Cardiac muscle cell (in vitro differentiated cells and primary cell): Measurements from ENCODE around the gene AGR3. TPM values are rescaled to one million over a fixed set of nuclear protein-coding genes. Genes with fewer than 3 reads are reported as not detected.

ENCODE experiments used
- DNase-seq, 2 donors: peaks; one replicate each; pipeline versions ENCODE4 v3.0.0 to v3.0.0-alpha.2; 2010 to 2017; ENCODE audit warnings: low read depth in 1 of 2, low spot score in 1 of 2
- H3K27ac ChIP-seq: fragments of 200-600 bp; sonication (generic); 2 replicates; pipeline ENCODE4 v1.5.1; 2016
- H3K27me3 ChIP-seq: fragments of 200-600 bp; sonication (generic); 2 replicates; pipeline ENCODE4 v1.6.0; 2016; ENCODE audit warnings: control low read depth
- H3K36me3 ChIP-seq: fragments of 200-600 bp; sonication (generic); 2 replicates; pipeline ENCODE4 v1.5.1; 2016; ENCODE audit warnings: control low read depth
- H3K4me1 ChIP-seq: fragments of 200-600 bp; sonication (generic); 2 replicates; pipeline ENCODE4 v1.8.1; 2017; ENCODE audit warnings: low read depth, mild to moderate bottlenecking, mixed run types
- H3K4me3 ChIP-seq: fragments of 200-600 bp; sonication (generic); 2 replicates; pipeline ENCODE4 v1.5.1; 2016; ENCODE audit warnings: mild to moderate bottlenecking
- H3K9me3 ChIP-seq: fragments of 200-600 bp; sonication (generic); 2 replicates; pipeline ENCODE4 v1.5.1; 2017; ENCODE audit warnings: low read depth, mild to moderate bottlenecking, control low read depth
- polyA plus RNA-seq: library from polyadenylated mRNA; unstranded; fragments of >200 nt; fragmentation: Nextera tagmentation; extraction: Ambion mirVana; gene quantifications from 2 replicates; pipeline ENCODE4 v1.2.1, GENCODE V29; 2016
- total RNA-seq: library from RNA; depleted of rRNA; stranded (reverse); fragments of >200 nt; gene quantifications from 2 replicates; pipeline ENCODE4 v1.2.3, GENCODE V29; 2016
- TF ChIP-seq, protein P1 (sequence below): IDR thresholded peaks from 2 replicates; pipeline ENCODE4 v1.5.1; 2012; ENCODE audit warnings: low read depth, mild to moderate bottlenecking, low read length

AGR3 gene
- total and polyA plus RNA-seq, 2 experiments from 2014 or later, result not detected

GRCh38 chr7:16845746-16846145 lies 36.0 kb downstream of the AGR3 start:
- DNase-seq, result no peak
- H3K27me3 ChIP-seq, result no peaks in the 10 kb centered on the region
- peaks cover 20% of the 10 kb centered on the region for H3K4me1 ChIP-seq
- no peak overlapping the region for H3K27ac ChIP-seq
- H3K36me3 ChIP-seq, result no peaks in the 10 kb centered on the region
- no peak overlapping the region for H3K4me3 ChIP-seq
- no peaks in the 10 kb centered on the region for H3K9me3 ChIP-seq
- TF ChIP-seq, protein P1, sequence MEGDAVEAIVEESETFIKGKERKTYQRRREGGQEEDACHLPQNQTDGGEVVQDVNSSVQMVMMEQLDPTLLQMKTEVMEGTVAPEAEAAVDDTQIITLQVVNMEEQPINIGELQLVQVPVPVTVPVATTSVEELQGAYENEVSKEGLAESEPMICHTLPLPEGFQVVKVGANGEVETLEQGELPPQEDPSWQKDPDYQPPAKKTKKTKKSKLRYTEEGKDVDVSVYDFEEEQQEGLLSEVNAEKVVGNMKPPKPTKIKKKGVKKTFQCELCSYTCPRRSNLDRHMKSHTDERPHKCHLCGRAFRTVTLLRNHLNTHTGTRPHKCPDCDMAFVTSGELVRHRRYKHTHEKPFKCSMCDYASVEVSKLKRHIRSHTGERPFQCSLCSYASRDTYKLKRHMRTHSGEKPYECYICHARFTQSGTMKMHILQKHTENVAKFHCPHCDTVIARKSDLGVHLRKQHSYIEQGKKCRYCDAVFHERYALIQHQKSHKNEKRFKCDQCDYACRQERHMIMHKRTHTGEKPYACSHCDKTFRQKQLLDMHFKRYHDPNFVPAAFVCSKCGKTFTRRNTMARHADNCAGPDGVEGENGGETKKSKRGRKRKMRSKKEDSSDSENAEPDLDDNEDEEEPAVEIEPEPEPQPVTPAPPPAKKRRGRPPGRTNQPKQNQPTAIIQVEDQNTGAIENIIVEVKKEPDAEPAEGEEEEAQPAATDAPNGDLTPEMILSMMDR, result no peak

- H3K4me1 ChIP-seq, result peaks cover 13% of the 10 kb centered on the region
- no peaks in the 10 kb centered on the region for H3K9me3 ChIP-seq
- no peak overlapping the region for H3K4me3 ChIP-seq
- no peak for DNase-seq
- no peaks in the 10 kb centered on the region for H3K27me3 ChIP-seq
- no peaks in the 10 kb centered on the region for H3K36me3 ChIP-seq
- no peak overlapping the region for H3K27ac ChIP-seq
- TF ChIP-seq, protein P1, result no peak
These were observed 40.1 kb downstream of the AGR3 start for GRCh38 chr7:16841681-16842080.

GRCh38 chr7:16840094-16840493 lies 41.7 kb downstream of the AGR3 start:
- peaks cover 7% of the 10 kb centered on the region for H3K4me1 ChIP-seq
- H3K9me3 ChIP-seq, result no peaks in the 10 kb centered on the region
- TF ChIP-seq, protein P1, result no peak
- H3K27me3 ChIP-seq, result no peaks in the 10 kb centered on the region
- H3K27ac ChIP-seq, result no peak overlapping the region
- no peak overlapping the region for H3K4me3 ChIP-seq
- no peaks in the 10 kb centered on the region for H3K36me3 ChIP-seq
- DNase-seq, result no peak

- Histone ChIP-seq H3K27ac (no peak overlapping the region), H3K4me3 (no peak overlapping the region), H3K36me3 (no peaks in the 10 kb centered on the region), H3K4me1 (peaks cover 7% of the 10 kb centered on the region), H3K27me3 (no peaks in the 10 kb centered on the region), H3K9me3 (no peaks in the 10 kb centered on the region)
- no peak for DNase-seq
- TF ChIP-seq, protein P1, result no peak
These were observed 42.1 kb downstream of the AGR3 start for GRCh38 chr7:16839646-16840045.

- H3K4me1 ChIP-seq, result peaks cover 7% of the 10 kb centered on the region
- no peak overlapping the region for H3K27ac ChIP-seq
- H3K4me3 ChIP-seq, result no peak overlapping the region
- no peak for DNase-seq
- TF ChIP-seq, protein P1, result no peak
- no peaks in the 10 kb centered on the region for H3K36me3 ChIP-seq
- H3K9me3 ChIP-seq, result no peaks in the 10 kb centered on the region
- H3K27me3 ChIP-seq, result no peaks in the 10 kb centered on the region
These were observed 42.9 kb downstream of the AGR3 start for GRCh38 chr7:16838891-16839290.

DNA sequence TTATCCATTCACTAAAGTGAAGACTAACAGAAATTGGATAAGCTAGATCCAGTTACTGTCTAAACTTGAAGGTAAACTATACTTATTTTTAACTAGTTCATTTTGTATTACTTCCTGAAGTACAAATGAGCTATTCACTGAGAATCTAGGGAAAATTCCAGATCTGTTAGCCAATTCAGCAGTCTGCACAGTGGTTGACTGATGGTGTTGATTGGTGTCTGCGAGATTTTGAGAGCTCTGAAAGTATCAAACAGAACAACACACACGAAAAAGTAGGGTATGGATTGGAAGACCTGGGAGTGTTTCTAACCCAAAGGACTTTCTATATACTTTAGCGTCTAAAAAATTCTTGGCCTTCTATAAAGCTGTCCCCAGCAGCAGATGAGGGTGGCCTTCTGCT lies 43.4 kb downstream of the AGR3 start:
- H3K27me3 ChIP-seq, result no peaks in the 10 kb centered on the region

More for the DNA sequence above, 43.4 kb downstream of the AGR3 start:
- no peaks in the 10 kb centered on the region for H3K9me3 ChIP-seq
- TF ChIP-seq, protein P1, result no peak
- no peak for DNase-seq
- no peaks in the 10 kb centered on the region for H3K36me3 ChIP-seq
- H3K27ac ChIP-seq, result no peak overlapping the region
- H3K4me1 ChIP-seq, result peaks cover 7% of the 10 kb centered on the region
- no peak overlapping the region for H3K4me3 ChIP-seq
